Liver (tissue), 9 donors: Measurements from ENCODE around the gene RPL35A. TPM values are rescaled to one million over a fixed set of nuclear protein-coding genes. Genes with fewer than 3 reads are reported as not detected.
A peak's percentile ranks its signal among the peaks of the same experiment; 100 is the strongest.

Experiments
- DNase-seq: peaks from one replicate; pipeline ENCODE4 v3.0.0-alpha.2; 2017; ENCODE audit warnings: low spot score
- H3K27ac ChIP-seq, 2 donors: one replicate each; pipeline ENCODE4 v1.7.0; 2013; ENCODE audit warnings: inconsistent platforms in 2 of 2, low read length in 2 of 2, control low read depth in 1 of 2, low read depth in 1 of 2, mild to moderate bottlenecking in 1 of 2
- H3K27me3 ChIP-seq, 4 donors: one replicate each; pipeline versions ENCODE4 v1.6.1 to v1.7.0; 2013; ENCODE audit warnings: low read length in 3 of 4, inconsistent platforms in 1 of 4, mild to moderate bottlenecking in 1 of 4, moderate library complexity in 1 of 4; ENCODE audit not compliant: control insufficient read depth in 4 of 4, insufficient read depth in 4 of 4
- H3K36me3 ChIP-seq, 4 donors: one replicate each; pipeline versions ENCODE4 v1.6.1 to v1.7.0; 2013; ENCODE audit warnings: low read length in 3 of 4, mild to moderate bottlenecking in 3 of 4, low read depth in 1 of 4, moderate library complexity in 1 of 4; ENCODE audit not compliant: control insufficient read depth in 4 of 4, insufficient read depth in 3 of 4
- H3K4me1 ChIP-seq, 4 donors: one replicate each; pipeline versions ENCODE4 v1.6.1 to v1.7.0; 2013; ENCODE audit warnings: low read length in 3 of 4, mild to moderate bottlenecking in 3 of 4, moderate library complexity in 1 of 4; ENCODE audit not compliant: control insufficient read depth in 4 of 4, insufficient read depth in 4 of 4
- H3K4me3 ChIP-seq, 3 donors: one replicate each; pipeline versions ENCODE4 v1.6.1 to v1.7.0; 2013; ENCODE audit warnings: low read length in 3 of 3, control low read depth in 1 of 3, low read depth in 1 of 3, mild to moderate bottlenecking in 1 of 3
- H3K9ac ChIP-seq, 2 donors: one replicate each; pipeline ENCODE4 v1.7.0; 2013; ENCODE audit warnings: low read length in 2 of 2, mild to moderate bottlenecking in 2 of 2, moderate library complexity in 2 of 2, control low read depth in 1 of 2, low read depth in 1 of 2
- H3K9me3 ChIP-seq, 4 donors: one replicate each; pipeline versions ENCODE4 v1.6.1 to v1.7.0; 2013; ENCODE audit warnings: low read length in 3 of 4; ENCODE audit not compliant: control insufficient read depth in 4 of 4
- EGR1 ChIP-seq, 2 donors: IDR thresholded peaks; 2 replicates each; pipeline ENCODE4 v1.6.1; 2016 to 2018; ENCODE audit warnings: antibody characterized with exemption in 2 of 2, low read depth in 2 of 2
- FOXA1 ChIP-seq: IDR thresholded peaks from 2 replicates; pipeline ENCODE4 v1.6.1; 2016; ENCODE audit warnings: antibody characterized with exemption
- FOXA2 ChIP-seq: IDR thresholded peaks from 2 replicates; pipeline ENCODE4 v1.6.1; 2016; ENCODE audit warnings: antibody characterized with exemption
- GABPA ChIP-seq, 2 donors: IDR thresholded peaks in 1 of 2; conservative IDR thresholded peaks in 1 of 2; 2 replicates each; pipeline ENCODE4 v1.6.1; 2016; ENCODE audit warnings: antibody characterized with exemption in 2 of 2, mild to moderate bottlenecking in 1 of 2, moderate library complexity in 1 of 2
- HNF4A ChIP-seq, 2 donors: conservative IDR thresholded peaks; 2 replicates each; pipeline ENCODE4 v1.6.1; 2016; ENCODE audit warnings: antibody characterized with exemption in 2 of 2, mild to moderate bottlenecking in 2 of 2
- HNF4G ChIP-seq: IDR thresholded peaks from 2 replicates; pipeline ENCODE4 v1.6.1; 2016; ENCODE audit warnings: antibody characterized with exemption
- JUND ChIP-seq, 2 donors: IDR thresholded peaks; 2 replicates each; pipeline ENCODE4 v1.6.1; 2016; ENCODE audit warnings: antibody characterized with exemption in 2 of 2
- NR2F2 ChIP-seq: IDR thresholded peaks from 2 replicates; pipeline ENCODE4 v1.6.1; 2016; ENCODE audit warnings: antibody characterized with exemption
- RAD21 ChIP-seq, 2 donors: IDR thresholded peaks; 2 replicates each; pipeline ENCODE4 v1.6.1; 2016; ENCODE audit warnings: antibody characterized with exemption in 2 of 2, mild to moderate bottlenecking in 2 of 2
- RXRA ChIP-seq, 2 donors: IDR thresholded peaks; 2 replicates each; pipeline ENCODE4 v1.6.1; 2017 to 2018; ENCODE audit warnings: antibody characterized with exemption in 2 of 2, mild to moderate bottlenecking in 1 of 2
- SP1 ChIP-seq: IDR thresholded peaks from 2 replicates; pipeline ENCODE4 v1.6.1; 2018; ENCODE audit warnings: antibody characterized with exemption, mild to moderate bottlenecking
- TAF1 ChIP-seq: conservative IDR thresholded peaks from 2 replicates; pipeline ENCODE4 v1.6.1; 2016; ENCODE audit warnings: antibody characterized with exemption, mild to moderate bottlenecking
- YY1 ChIP-seq: IDR thresholded peaks from 2 replicates; pipeline ENCODE4 v1.6.1; 2016; ENCODE audit warnings: antibody characterized with exemption, mild to moderate bottlenecking
- WGBS: extraction: QIAGEN DNeasy Blood & Tissue Kit; methylation state at CpG from one replicate; pipeline ENCODE4 v1.1.7; 2013; 5-methylcytosine and 5-hydroxymethylcytosine counted together
- polyA plus RNA-seq, 2 donors: library from polyadenylated mRNA; stranded (reverse) in 1 of 2; unstranded in 1 of 2; fragments of 200-250 nt in 1 of 2; fragments of >200 nt in 1 of 2; fragmentation: Nextera tagmentation in 1 of 2; extraction: Ambion mirVana in 1 of 2; gene quantifications; one replicate each; pipeline versions ENCODE4 v1.2.1 to v1.2.3, GENCODE V29; 2013 to 2015
- total RNA-seq, 2 donors: library from RNA; depleted of rRNA; stranded (reverse); fragments of >200 nt; gene quantifications; one replicate each; pipeline ENCODE4 v1.2.3, GENCODE V29; 2014
- TF ChIP-seq, protein P1 (sequence below): IDR thresholded peaks from 2 replicates; pipeline ENCODE4 v1.6.1; 2016; ENCODE audit warnings: antibody characterized with exemption, mild to moderate bottlenecking
- TF ChIP-seq, protein P2 (sequence below): IDR thresholded peaks from 2 replicates; pipeline ENCODE4 v1.6.1; 2016; ENCODE audit warnings: antibody characterized with exemption
- TF ChIP-seq, protein P3 (sequence below): IDR thresholded peaks from 2 replicates; pipeline ENCODE4 v1.6.1; 2016; ENCODE audit warnings: antibody characterized with exemption
- TF ChIP-seq, protein P4 (sequence below): fragments of 150-350 bp; IDR thresholded peaks from 2 replicates; pipeline ENCODE4 v1.5.1; 2017; ENCODE audit warnings: improper control_type of control experiment, low read depth, low read length; ENCODE audit not compliant: missing input control
- TF ChIP-seq, protein P5 (sequence below): IDR thresholded peaks from 2 replicates; pipeline ENCODE4 v1.6.1; 2016; ENCODE audit warnings: antibody characterized with exemption
- donor health status: healthy.
- donor health status: healthy.
- donor health status: healthy.
- donor health status: healthy.
- donor health status: healthy.

The RPL35A gene
- total and polyA plus RNA-seq, 4 donors, result 121 to 361 (median 270) TPM

DNA sequence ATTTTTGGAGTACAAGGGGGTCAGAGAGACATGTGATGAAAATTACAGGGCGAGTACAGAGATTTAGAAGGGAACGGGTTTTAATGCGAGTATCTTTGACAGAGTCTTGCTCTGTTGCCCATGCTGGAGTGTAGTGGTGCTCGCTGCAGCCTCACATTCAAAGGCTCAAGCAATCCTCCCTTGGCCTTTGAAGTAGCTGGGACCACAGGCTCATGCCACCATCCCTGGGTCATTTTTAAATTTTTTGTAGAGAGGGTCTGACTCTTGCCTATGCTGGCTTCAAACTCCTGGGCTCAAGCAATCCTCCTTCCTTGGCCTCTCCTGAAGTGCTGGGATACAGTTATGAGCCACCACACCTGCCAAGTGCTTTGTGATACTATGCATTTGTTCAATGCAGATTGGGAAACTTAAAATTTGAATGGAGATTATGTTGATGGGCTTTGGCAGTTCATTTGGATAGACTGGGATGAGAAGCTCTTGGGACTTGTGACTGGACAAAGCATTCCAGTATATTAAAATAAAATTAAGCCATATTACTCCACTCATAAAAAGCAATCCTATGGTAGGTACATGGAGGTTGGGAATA lies 6.0 kb downstream of the RPL35A start (continued):
- no peak for TF ChIP-seq GABPA (IDR thresholded peaks at IDR 0.05 in 1 of 2, conservative IDR thresholded peaks at IDR 0.05 in 1 of 2)
- TF ChIP-seq FOXA2, result no peak

DNA sequence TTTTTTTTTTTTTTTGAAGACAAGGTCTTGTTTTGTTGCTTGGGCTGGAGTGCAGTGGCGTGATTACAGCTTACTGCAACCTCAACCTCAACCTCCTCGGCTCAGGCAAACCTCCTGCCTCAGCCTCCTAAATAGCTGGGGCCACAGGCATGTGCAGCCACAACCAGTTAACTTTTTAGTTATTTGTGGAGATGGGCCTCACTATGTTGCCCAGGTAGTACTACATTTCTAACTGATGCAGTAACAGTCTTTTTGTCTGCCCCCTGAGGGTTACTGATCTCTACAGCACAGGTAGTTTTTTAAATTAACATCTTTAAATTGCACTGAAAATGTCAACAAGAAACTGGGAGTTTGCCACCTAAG lies 6.6 kb downstream of the RPL35A start:
- Histone ChIP-seq H3K36me3 (peaks cover 11 to 43% (median 37%) of the 10 kb centered on the region in 4 donors), H3K9ac (no peak overlapping the region), H3K4me3 (no peak overlapping the region), H3K9me3 (no peaks in the 10 kb centered on the region), H3K27ac (no peak overlapping the region), H3K27me3 (no peaks in the 10 kb centered on the region), H3K4me1 (peaks cover 0 to 27% (median 15%) of the 10 kb centered on the region in 4 donors)
- no peak for TF ChIP-seq TAF1
- no peak for TF ChIP-seq FOXA1
- no peak for TF ChIP-seq NR2F2
- no peak for TF ChIP-seq HNF4G
- no peak for TF ChIP-seq RAD21 (IDR thresholded peaks at IDR 0.05)
- TF ChIP-seq RXRA (IDR thresholded peaks at IDR 0.05), result no peak
- TF ChIP-seq, protein P1, sequence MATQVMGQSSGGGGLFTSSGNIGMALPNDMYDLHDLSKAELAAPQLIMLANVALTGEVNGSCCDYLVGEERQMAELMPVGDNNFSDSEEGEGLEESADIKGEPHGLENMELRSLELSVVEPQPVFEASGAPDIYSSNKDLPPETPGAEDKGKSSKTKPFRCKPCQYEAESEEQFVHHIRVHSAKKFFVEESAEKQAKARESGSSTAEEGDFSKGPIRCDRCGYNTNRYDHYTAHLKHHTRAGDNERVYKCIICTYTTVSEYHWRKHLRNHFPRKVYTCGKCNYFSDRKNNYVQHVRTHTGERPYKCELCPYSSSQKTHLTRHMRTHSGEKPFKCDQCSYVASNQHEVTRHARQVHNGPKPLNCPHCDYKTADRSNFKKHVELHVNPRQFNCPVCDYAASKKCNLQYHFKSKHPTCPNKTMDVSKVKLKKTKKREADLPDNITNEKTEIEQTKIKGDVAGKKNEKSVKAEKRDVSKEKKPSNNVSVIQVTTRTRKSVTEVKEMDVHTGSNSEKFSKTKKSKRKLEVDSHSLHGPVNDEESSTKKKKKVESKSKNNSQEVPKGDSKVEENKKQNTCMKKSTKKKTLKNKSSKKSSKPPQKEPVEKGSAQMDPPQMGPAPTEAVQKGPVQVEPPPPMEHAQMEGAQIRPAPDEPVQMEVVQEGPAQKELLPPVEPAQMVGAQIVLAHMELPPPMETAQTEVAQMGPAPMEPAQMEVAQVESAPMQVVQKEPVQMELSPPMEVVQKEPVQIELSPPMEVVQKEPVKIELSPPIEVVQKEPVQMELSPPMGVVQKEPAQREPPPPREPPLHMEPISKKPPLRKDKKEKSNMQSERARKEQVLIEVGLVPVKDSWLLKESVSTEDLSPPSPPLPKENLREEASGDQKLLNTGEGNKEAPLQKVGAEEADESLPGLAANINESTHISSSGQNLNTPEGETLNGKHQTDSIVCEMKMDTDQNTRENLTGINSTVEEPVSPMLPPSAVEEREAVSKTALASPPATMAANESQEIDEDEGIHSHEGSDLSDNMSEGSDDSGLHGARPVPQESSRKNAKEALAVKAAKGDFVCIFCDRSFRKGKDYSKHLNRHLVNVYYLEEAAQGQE, result no peak
- TF ChIP-seq, protein P2, sequence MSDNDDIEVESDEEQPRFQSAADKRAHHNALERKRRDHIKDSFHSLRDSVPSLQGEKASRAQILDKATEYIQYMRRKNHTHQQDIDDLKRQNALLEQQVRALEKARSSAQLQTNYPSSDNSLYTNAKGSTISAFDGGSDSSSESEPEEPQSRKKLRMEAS, result no peak
- TF ChIP-seq SP1, result no peak
- TF ChIP-seq EGR1 (IDR thresholded peaks at IDR 0.05; ENCODE audit: low read depth in 2 of 2), result no peak
- TF ChIP-seq, protein P3, sequence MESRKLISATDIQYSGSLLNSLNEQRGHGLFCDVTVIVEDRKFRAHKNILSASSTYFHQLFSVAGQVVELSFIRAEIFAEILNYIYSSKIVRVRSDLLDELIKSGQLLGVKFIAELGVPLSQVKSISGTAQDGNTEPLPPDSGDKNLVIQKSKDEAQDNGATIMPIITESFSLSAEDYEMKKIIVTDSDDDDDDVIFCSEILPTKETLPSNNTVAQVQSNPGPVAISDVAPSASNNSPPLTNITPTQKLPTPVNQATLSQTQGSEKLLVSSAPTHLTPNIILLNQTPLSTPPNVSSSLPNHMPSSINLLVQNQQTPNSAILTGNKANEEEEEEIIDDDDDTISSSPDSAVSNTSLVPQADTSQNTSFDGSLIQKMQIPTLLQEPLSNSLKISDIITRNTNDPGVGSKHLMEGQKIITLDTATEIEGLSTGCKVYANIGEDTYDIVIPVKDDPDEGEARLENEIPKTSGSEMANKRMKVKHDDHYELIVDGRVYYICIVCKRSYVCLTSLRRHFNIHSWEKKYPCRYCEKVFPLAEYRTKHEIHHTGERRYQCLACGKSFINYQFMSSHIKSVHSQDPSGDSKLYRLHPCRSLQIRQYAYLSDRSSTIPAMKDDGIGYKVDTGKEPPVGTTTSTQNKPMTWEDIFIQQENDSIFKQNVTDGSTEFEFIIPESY, result no peak
- TF ChIP-seq FOXA2, result no peak
- TF ChIP-seq GABPA (IDR thresholded peaks at IDR 0.05 in 1 of 2, conservative IDR thresholded peaks at IDR 0.05 in 1 of 2), result no peak
- DNase-seq, result no peak
- WGBS, result 95% methylated on average over 2 of the region's 2 CpGs

DNA sequence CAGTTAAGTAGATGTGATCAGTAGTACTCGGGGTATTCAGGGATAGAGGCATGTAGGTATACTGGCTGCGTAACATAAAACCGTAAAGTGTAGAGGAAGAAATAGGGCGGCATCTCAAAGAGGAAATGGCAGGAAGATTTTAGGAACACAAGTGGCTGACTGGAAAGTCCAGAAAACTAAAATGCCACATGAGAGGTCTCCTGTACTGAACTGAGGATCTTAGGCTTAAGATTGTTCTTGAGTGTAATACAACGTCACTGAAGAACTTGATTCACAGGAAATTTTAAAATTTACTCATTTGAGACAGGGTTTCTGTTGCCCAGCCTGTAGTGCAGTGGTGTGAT lies 7.8 kb downstream of the RPL35A start:
- WGBS, result 89% methylated on average over 5 of the region's 5 CpGs
- H3K27ac ChIP-seq, result peak overlapping the region in 1 of 2 donors; percentile 15
- H3K9ac ChIP-seq, result no peak overlapping the region
- H3K4me1 ChIP-seq, result peaks cover 0 to 27% (median 14%) of the 10 kb centered on the region in 4 donors
- no peaks in the 10 kb centered on the region for H3K27me3 ChIP-seq
- no peak overlapping the region for H3K4me3 ChIP-seq
- no peak for DNase-seq
- peaks cover 7 to 37% (median 34%) of the 10 kb centered on the region in 4 donors for H3K36me3 ChIP-seq
- H3K9me3 ChIP-seq, result no peaks in the 10 kb centered on the region
- TF ChIP-seq, protein P4, sequence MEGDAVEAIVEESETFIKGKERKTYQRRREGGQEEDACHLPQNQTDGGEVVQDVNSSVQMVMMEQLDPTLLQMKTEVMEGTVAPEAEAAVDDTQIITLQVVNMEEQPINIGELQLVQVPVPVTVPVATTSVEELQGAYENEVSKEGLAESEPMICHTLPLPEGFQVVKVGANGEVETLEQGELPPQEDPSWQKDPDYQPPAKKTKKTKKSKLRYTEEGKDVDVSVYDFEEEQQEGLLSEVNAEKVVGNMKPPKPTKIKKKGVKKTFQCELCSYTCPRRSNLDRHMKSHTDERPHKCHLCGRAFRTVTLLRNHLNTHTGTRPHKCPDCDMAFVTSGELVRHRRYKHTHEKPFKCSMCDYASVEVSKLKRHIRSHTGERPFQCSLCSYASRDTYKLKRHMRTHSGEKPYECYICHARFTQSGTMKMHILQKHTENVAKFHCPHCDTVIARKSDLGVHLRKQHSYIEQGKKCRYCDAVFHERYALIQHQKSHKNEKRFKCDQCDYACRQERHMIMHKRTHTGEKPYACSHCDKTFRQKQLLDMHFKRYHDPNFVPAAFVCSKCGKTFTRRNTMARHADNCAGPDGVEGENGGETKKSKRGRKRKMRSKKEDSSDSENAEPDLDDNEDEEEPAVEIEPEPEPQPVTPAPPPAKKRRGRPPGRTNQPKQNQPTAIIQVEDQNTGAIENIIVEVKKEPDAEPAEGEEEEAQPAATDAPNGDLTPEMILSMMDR, result no peak
- TF ChIP-seq, protein P5, sequence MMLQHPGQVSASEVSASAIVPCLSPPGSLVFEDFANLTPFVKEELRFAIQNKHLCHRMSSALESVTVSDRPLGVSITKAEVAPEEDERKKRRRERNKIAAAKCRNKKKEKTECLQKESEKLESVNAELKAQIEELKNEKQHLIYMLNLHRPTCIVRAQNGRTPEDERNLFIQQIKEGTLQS, result no peak
- TF ChIP-seq YY1 (no peak), EGR1 (IDR thresholded peaks at IDR 0.05; ENCODE audit: low read depth in 2 of 2) (no peak), RXRA (IDR thresholded peaks at IDR 0.05) (no peak), SP1 (no peak), HNF4G (no peak), JUND (IDR thresholded peaks at IDR 0.05) (no peak), GABPA (IDR thresholded peaks at IDR 0.05 in 1 of 2, conservative IDR thresholded peaks at IDR 0.05 in 1 of 2) (no peak), RAD21 (IDR thresholded peaks at IDR 0.05) (no peak), HNF4A (conservative IDR thresholded peaks at IDR 0.05) (no peak), NR2F2 (no peak), FOXA1 (no peak), FOXA2 (no peak), TAF1 (no peak)
- TF ChIP-seq, protein P3, result no peak
- TF ChIP-seq, protein P2, result no peak
